ENCODE results near the gene TNK2.

DNA sequence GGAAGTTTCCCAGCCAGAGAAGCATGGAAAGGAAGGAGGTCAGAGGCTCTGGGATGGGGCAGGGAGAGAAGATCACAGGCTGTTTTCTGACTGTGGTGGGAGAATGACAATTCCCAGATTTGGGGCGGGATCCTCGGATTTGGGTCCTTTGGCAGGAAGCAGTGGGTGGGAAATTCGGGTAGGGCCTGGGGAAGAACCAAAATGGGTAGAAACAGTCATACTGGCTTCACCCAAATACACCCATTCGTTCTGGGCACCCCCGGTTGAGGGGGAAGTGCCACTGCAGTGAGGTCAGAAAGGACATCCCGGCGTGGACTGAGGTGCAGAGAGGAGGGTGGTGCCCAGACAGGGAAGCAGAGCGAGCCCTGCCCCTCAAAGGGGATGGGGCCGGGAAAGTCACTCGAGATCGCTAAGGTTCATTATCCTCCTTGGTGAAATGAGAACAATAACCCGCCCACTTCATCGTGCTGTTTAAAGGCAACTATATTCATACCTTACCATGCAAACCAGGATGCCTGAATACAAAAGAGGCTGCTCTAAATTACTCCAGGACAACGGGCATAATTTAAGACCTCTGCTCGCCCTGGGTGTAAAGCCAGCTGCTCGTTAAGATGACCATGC, 28.8 kb downstream of the TNK2 start:
- TF ChIP-seq, protein P1, sequence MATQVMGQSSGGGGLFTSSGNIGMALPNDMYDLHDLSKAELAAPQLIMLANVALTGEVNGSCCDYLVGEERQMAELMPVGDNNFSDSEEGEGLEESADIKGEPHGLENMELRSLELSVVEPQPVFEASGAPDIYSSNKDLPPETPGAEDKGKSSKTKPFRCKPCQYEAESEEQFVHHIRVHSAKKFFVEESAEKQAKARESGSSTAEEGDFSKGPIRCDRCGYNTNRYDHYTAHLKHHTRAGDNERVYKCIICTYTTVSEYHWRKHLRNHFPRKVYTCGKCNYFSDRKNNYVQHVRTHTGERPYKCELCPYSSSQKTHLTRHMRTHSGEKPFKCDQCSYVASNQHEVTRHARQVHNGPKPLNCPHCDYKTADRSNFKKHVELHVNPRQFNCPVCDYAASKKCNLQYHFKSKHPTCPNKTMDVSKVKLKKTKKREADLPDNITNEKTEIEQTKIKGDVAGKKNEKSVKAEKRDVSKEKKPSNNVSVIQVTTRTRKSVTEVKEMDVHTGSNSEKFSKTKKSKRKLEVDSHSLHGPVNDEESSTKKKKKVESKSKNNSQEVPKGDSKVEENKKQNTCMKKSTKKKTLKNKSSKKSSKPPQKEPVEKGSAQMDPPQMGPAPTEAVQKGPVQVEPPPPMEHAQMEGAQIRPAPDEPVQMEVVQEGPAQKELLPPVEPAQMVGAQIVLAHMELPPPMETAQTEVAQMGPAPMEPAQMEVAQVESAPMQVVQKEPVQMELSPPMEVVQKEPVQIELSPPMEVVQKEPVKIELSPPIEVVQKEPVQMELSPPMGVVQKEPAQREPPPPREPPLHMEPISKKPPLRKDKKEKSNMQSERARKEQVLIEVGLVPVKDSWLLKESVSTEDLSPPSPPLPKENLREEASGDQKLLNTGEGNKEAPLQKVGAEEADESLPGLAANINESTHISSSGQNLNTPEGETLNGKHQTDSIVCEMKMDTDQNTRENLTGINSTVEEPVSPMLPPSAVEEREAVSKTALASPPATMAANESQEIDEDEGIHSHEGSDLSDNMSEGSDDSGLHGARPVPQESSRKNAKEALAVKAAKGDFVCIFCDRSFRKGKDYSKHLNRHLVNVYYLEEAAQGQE (IDR thresholded peaks at IDR 0.05; ENCODE audit: insufficient read depth in 1 of 2, low read depth in 2 of 2, low read length in 2 of 2) = no peak
- TF ChIP-seq SIN3A (IDR thresholded peaks at IDR 0.05; ENCODE audit: borderline replicate concordance, insufficient read depth, low read length) (no peak), TAF1 (IDR thresholded peaks at IDR 0.05; ENCODE audit: borderline replicate concordance, insufficient read depth, low read length) (no peak), POLR2AphosphoS5 (IDR thresholded peaks at IDR 0.05; ENCODE audit: low read depth, low read length) (no peak)

Data from PFSK-1 (cell line).